SK-MEL-5 (cell line): Measurements from ENCODE around the gene FABP3. TPM values are rescaled to one million over a fixed set of nuclear protein-coding genes. Genes with fewer than 3 reads are reported as not detected.
"Not testable (repeated sequence)": the region's sequence is repeated elsewhere in the genome, so short reads cannot be mapped to it uniquely, and the experiment has no call there.

Experiments
- DNase-seq: peaks from one replicate; pipeline ENCODE4 v3.0.0-alpha.2; 2016; ENCODE audit warnings: low read depth, low spot score
- in situ Hi-C: cut with HindIII; loops from 2 replicates; pipeline ENCODE4 v1.10.0; 2016; ENCODE audit warnings: low sequenced_read_pairs, high pct_unique_total_duplicates, low pct_unique_long_range_greater_than_20kb
- total RNA-seq: library from RNA; depleted of rRNA; stranded (reverse); fragments of >200 nt; shearing (Covaris generic); gene quantifications from 2 replicates; pipeline ENCODE4 v1.2.3, GENCODE V29; 2014

Gene FABP3
- total RNA-seq, 1 experiment from 2014 or later = not detected

- DNase-seq = no peak
- in situ Hi-C loops = no loop called here
Observed at GRCh38 chr1:31405578-31406245, 32.8 kb upstream of the FABP3 start.

DNA sequence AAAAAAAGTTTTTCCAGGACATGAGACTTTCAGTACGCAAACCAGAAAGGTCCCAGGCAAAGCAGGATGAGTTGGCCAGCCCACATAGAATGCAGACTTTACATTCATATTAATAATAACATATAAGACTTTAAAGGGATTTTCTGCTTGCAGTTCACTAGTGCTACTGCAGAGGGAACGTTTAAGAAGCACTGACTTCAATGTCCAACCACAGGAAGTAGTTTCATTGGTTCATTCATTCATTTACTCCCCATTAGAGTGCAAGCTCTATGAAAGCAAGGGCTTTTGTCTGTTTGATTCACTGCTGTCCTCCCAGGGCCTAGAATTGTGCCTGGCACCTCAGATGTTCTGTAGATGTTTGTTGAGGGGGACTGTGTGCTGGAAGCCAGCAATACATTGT is 28.4 kb upstream of the FABP3 start:
- in situ Hi-C loops = no loop called here
- no peak for DNase-seq

DNA sequence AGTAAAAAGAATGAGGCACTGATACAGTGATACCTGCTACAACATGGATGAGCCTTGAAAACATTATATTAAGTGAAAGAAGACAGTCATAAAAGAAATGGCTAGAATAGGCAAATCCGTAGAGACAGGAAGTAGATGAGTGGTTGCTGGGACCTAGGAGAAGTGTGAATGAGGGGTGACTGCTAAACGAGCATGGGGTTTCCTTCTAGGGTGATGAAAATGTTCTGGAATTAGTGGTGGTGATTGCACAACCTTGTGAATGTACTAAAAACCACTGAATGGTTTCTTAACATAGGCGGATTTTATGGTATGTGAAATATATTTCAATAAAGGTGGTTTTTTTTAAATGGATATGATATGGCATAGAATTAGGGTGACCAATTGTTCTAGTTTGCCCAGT is 27.5 kb upstream of the FABP3 start:
- no peak for DNase-seq
- in situ Hi-C loops = no loop called here

GRCh38 chr1:31399976-31400375 is 27.1 kb upstream of the FABP3 start:
- in situ Hi-C loops = no loop called here
- DNase-seq = no peak

- DNase-seq = no peak
- in situ Hi-C loops = no loop called here
Observed at GRCh38 chr1:31398246-31398645, 25.4 kb upstream of the FABP3 start.

GRCh38 chr1:31397360-31398095 is 24.7 kb upstream of the FABP3 start:
- in situ Hi-C loops = no loop called here
- no peak for DNase-seq

DNA sequence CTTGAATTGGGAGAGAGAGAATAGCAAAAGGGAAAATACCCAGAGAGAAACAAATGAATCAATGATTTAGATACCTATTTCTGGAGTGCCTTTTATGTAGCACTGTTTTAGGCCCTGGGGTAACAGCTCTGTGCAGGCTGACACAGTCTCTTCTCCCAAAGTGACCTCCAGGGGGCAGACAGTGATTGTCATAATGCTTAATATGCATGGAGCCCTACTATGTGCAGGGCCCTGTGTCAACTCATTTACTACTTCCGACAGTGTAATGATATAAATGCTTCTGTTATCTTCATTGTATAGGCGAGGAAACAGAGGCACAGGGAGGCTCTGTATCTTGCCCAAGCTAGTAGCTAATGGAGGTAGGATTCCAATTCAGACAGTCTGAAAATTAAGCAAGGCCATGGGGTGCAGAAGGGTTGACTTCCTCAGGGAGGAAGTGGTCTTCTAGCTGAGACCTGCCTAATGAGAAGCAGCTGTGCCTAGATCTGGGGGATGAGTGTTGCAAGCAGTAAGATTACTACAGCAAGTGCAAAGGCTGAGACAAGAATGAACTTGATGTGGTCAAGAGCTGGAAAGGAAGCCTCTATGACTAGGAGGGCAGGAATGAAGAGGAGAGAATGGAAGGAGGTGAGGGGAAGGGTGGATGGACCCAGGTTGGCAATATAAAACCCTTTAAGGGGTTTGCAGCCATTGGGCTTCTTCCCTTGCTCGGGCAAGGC is 23.9 kb upstream of the FABP3 start:
- in situ Hi-C loops = no loop called here
- no peak for DNase-seq

DNA sequence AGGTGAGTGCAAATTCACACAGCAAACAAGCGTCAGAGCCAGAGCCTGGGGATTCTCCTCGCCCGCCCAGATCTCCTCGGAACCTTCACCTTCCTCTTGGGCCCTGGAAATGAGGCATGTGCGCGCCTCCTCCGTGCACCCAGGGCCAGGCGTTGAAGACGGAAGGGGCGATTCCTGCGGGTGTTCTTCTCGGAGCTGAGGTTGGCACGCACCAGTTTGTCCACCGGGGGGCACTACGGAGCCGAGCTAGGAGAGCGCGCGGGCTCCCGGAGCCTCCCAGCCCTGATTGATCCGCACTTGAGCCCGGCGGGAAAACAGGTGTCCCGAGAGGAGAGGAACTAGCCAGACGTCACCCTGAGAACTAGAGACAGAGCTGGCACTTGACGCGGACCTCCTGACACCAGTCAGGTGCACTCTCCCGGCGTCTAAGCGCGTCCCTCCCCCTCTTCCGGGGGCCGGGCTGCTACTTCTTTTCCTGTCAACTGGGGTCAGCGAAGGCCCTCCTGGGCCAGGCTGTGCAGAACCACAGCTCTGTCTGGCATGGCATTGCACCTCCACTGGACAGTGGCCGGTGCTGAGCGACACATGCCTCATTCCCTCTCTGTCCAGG is 21.8 kb upstream of the FABP3 start:
- DNase-seq = peak; percentile 84
- in situ Hi-C loops = no loop called here

DNA sequence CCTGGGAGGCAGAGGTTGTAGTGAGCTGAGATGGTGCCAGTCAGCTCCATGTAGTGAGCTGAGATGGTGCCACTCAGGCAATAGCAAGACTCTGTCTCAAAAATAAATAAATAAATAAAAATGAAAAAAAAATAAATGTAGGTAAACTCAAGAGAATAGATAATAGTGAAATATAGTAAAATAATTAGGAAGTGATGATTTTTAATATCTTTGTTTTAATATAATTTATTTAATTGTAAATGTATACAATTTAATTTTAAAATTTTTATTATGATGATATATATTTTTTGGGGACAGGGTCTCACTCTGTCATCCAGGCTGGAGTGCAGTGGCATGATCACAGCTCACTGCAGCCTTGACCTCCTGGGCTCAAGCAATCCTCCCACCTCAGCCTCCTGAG is 20.6 kb upstream of the FABP3 start:
- in situ Hi-C loops = no loop called here
- DNase-seq = no peak

GRCh38 chr1:31390071-31390470 is 17.2 kb upstream of the FABP3 start:
- DNase-seq = no peak
- in situ Hi-C loops = no loop called here

GRCh38 chr1:31389616-31390015 is 16.7 kb upstream of the FABP3 start:
- in situ Hi-C loops = no loop called here
- no peak for DNase-seq

DNA sequence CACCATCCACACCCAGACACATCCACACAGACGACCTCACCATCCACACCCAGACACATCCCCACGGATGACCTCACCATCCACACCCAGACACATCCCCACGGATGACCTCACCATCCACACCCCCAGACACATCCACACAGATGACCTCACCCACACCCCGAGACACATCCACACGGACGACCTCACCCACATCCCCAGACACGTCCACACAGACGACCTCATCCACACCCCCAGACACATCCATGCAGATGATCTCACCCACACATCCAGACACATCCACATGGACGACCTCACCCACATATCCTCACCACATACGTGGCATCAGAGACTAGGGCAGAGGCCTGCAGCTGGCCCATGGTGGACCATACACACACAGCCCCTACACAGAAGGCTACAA is 14.7 kb upstream of the FABP3 start:
- in situ Hi-C loops = no loop called here
- DNase-seq = no peak

DNA sequence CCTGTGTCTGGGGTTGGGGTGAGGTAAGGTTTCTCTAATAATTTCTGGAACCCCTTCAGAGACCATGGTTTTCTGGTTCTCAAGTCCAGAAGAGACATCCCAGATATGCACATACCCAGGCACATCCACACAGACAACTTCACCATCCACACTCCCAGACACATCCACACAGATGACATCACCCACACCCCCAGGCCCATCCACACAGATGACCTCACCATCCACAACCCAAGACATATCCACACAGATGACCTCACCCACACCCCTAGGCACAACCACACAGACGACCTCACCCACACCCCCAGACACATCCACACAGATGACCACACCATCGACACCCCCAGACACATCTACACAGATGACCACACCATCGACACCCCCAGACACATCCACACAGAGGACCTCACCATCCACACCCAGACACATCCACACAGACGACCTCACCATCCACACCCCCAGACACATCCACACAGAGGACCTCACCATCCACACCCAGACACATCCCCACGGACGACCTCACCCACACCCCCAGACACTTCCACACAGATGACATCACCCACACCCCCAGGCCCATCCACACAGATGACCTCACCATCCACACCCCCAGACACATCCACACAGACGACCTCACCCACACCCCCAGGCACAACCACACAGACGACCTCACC is 13.8 kb upstream of the FABP3 start:
- in situ Hi-C loops, DNase-seq: not testable (repeated sequence)

- DNase-seq = no peak
- in situ Hi-C loops = no loop called here
Observed at GRCh38 chr1:31383967-31384366, 11.1 kb upstream of the FABP3 start.

DNA sequence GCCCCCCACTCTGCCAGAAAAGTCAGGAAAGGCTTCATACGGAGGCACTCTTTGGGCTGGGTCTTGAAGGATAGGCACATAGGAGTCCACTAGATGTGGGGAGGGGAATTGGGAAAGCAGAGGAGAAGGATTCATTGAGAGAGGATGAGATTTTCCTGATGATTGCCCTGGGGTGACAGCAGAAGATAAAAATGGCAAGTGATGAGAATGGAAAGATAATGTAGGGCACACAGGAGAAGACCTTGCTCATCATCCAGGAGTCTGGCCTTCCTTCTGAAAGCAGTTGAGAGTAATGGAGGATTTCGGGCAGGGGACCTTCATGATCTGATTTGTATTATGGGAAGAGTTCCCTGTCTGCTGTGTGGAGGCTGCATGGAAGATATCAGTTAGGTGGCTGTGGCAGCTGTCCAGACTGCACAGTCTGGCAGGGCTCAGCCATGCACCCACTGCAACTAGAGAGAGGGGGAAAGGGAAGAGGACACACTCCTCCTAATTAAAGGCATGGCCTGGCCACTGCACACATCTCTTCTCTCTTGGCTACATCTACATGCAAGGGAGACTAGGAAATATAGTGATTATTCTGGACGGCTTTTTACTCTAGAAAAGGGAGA is 9.6 kb upstream of the FABP3 start:
- in situ Hi-C loops = no loop called here
- DNase-seq = no peak

DNA sequence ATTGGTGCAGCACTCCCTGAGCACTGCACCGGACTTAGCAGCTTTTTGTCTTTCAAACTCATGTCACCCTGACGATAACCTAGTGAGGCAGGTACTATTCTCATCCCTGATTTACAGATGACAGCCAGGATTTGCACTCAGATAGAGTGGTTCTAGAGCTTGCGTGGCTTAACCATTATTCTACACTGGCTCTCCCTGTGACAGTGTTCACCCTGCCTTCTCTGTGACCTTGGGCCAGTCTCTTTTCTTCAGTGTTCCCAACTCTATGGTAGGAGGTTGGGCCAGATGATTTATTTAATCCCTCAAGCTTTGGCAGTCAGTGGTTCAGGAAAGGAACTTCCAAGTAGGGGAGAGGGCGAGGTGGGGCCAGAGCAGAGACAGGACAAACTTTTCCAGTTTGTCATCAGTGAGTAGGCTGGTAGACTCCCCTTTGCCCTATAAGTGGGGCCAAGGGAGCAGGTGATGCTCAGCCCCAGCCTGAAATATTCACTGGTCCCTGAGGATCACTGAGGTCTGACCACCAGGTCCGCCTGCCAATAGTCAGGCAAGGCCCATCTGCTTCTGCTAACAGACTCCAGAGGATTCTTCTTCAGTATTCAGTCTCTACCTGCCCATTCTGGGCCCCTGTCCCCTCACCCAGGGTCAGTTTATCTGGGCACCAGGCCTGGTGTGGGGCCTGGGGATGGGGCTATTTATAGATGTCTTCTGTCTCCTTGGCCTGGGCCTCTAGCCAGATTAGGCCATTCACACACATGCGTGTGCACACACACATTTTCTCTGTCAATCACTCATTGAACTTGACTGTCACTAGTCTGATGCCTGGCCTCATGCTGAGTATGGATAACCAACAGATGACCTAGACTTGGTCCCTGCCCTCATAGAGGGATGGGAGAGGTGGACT is 8.8 kb upstream of the FABP3 start:
- DNase-seq = no peak
- in situ Hi-C loops = no loop called here

- in situ Hi-C loops = no loop called here
- no peak for DNase-seq
Observed at GRCh38 chr1:31380181-31380580, 7.3 kb upstream of the FABP3 start.
